HCT116 (cell line): ENCODE measurements around the gene PDZD8. TPM values are rescaled to one million over a fixed set of nuclear protein-coding genes. Genes with fewer than 3 reads are reported as not detected.

Source experiments
- ATAC-seq: fragments of 200-7000 bp; cut with Tn5 transposase; 2 replicates; pipeline ENCODE4 v1.9.1; 2020; ENCODE audit warnings: mild to moderate bottlenecking, moderate library complexity
- BruUV-seq: library from RNA; stranded (reverse); fragments of 400-500 nt; replicated peaks from 2 replicates; lab custom pipeline; 2021; lab: Mats Ljungman, UMichigan
- CTCF ChIA-PET: fragments of 300-600 bp; sonication (Branson Sonifier 250); formaldehyde crosslinking; loops from one replicate; lab custom pipeline; 2021; ENCODE audit warnings: antibody characterized with exemption; lab: Charles Lee
- POLR2A ChIA-PET: fragments of 300-600, 350-600 bp; sonication (Branson Sonifier 250); formaldehyde crosslinking; loops from one replicate; lab custom pipeline; 2021; ENCODE audit warnings: antibody characterized with exemption; lab: Charles Lee
- RAD21 ChIA-PET, 2 experiments: fragments of 300-600 bp; sonication (Branson Sonifier 250); formaldehyde crosslinking; loops; one replicate each; lab custom pipeline; 2023; ENCODE audit warnings: low total read pairs in 2 of 2; ENCODE audit not compliant: uncharacterized antibody in 2 of 2, unreplicated experiment in 2 of 2, low non-redundant PET in 1 of 2; lab: Charles Lee
- DNase-seq: peaks from one replicate; pipeline ENCODE4 v3.0.0-alpha.2; 2010; ENCODE audit warnings: low read depth, low spot score
- H2AFZ ChIP-seq: fragments of 200-600 bp; shearing (Covaris generic), sonication (generic); 2 replicates; pipeline ENCODE4 v1.6.1; 2017; ENCODE audit warnings: low read depth, mixed run types, mixed read lengths, antibody characterized with exemption, low read length; ENCODE audit not compliant: poor library complexity, severe bottlenecking
- H3K27ac ChIP-seq: 2 replicates; pipeline ENCODE4 v1.5.1; 2012; ENCODE audit warnings: low read depth, low read length
- H3K27me3 ChIP-seq: fragments of 200-600 bp; sonication (generic); 2 replicates; pipeline ENCODE4 v1.6.1; 2016; ENCODE audit warnings: mixed run types, low read length, mixed read lengths; ENCODE audit not compliant: insufficient read depth
- H3K36me3 ChIP-seq, 2 experiments: fragments of 200-500 bp in 1 of 2; fragments of 200-600 bp in 1 of 2; sonication (Bioruptor generic) in 1 of 2; sonication (generic) in 1 of 2; 2 replicates each; pipeline versions ENCODE4 v1.5.1 to v1.6.1; 2014 to 2016; ENCODE audit warnings: low read length in 2 of 2, inconsistent platforms in 1 of 2, mixed read lengths in 1 of 2, mixed run types in 1 of 2; ENCODE audit not compliant: insufficient read depth in 2 of 2, control insufficient read depth in 1 of 2
- H3K4me1 ChIP-seq, 2 experiments: fragments of 200-600 bp in 1 of 2; sonication (generic) in 1 of 2; 2 replicates each; pipeline versions ENCODE4 v1.5.1 to v1.6.1; 2012 to 2017; ENCODE audit warnings: low read length in 2 of 2, inconsistent platforms in 1 of 2, mild to moderate bottlenecking in 1 of 2, mixed read lengths in 1 of 2, mixed run types in 1 of 2, moderate library complexity in 1 of 2; ENCODE audit not compliant: insufficient read depth in 2 of 2, control insufficient read depth in 1 of 2
- H3K4me2 ChIP-seq: fragments of 200-600 bp; sonication (generic); 2 replicates; pipeline ENCODE4 v1.6.1; 2017; ENCODE audit warnings: mixed run types, low read length, mixed read lengths
- H3K4me3 ChIP-seq, 2 experiments: fragments of 200-600 bp in 1 of 2; sonication (generic) in 1 of 2; replicated peaks in 1 of 2; 2 replicates each; pipeline ENCODE4 v1.5.1; 2011 to 2016; ENCODE audit warnings: low read length in 2 of 2, control low read depth in 1 of 2, low read depth in 1 of 2, mild to moderate bottlenecking in 1 of 2, mixed read lengths in 1 of 2, mixed run types in 1 of 2
- H3K79me2 ChIP-seq: fragments of 200-600 bp; sonication (generic); 2 replicates; pipeline ENCODE4 v1.6.1; 2017; ENCODE audit warnings: mild to moderate bottlenecking, mixed run types, low read length, moderate library complexity, mixed read lengths; ENCODE audit not compliant: insufficient read depth
- H3K9ac ChIP-seq: fragments of 200-600 bp; sonication (generic); 2 replicates; pipeline ENCODE4 v1.6.1; 2016; ENCODE audit warnings: low read length, mixed read lengths
- H3K9me2 ChIP-seq: fragments of 200-600 bp; sonication (generic), shearing (Covaris generic); 2 replicates; pipeline ENCODE4 v1.6.1; 2017; ENCODE audit warnings: mixed run types, mild to moderate bottlenecking, moderate library complexity; ENCODE audit not compliant: insufficient read depth
- H3K9me3 ChIP-seq, 2 experiments: fragments of 200-500 bp in 1 of 2; fragments of 200-600 bp in 1 of 2; sonication (Bioruptor generic) in 1 of 2; sonication (generic) in 1 of 2; 2 replicates each; pipeline ENCODE4 v1.6.1; 2014 to 2017; ENCODE audit warnings: low read length in 2 of 2, mixed read lengths in 2 of 2, inconsistent platforms in 1 of 2, low read depth in 1 of 2, mild to moderate bottlenecking in 1 of 2, mixed run types in 1 of 2, moderate library complexity in 1 of 2; ENCODE audit not compliant: control insufficient read depth in 1 of 2, insufficient read depth in 1 of 2
- H4K20me1 ChIP-seq: fragments of 200-600 bp; sonication (generic), shearing (Covaris generic); 2 replicates; pipeline ENCODE4 v1.6.1; 2017; ENCODE audit warnings: mixed run types, mild to moderate bottlenecking, moderate library complexity; ENCODE audit not compliant: insufficient read depth
- CBX3 ChIP-seq: IDR thresholded peaks from 2 replicates; pipeline ENCODE4 v1.6.1; 2012; ENCODE audit warnings: low read depth
- EZH2phosphoT487 ChIP-seq: fragments of 200-600 bp; IDR thresholded peaks from 2 replicates; pipeline ENCODE4 v1.6.1; 2018; ENCODE audit warnings: antibody characterized with exemption, borderline replicate concordance
- JUND ChIP-seq: IDR thresholded peaks from 2 replicates; pipeline ENCODE4 v1.6.1; 2012
- POLR2A ChIP-seq: IDR thresholded peaks from 2 replicates; pipeline ENCODE4 v1.7.0; 2011; ENCODE audit warnings: borderline replicate concordance; ENCODE audit not compliant: insufficient read depth, insufficient read length; ENCODE audit errors: extremely low read depth
- SIN3A ChIP-seq: IDR thresholded peaks from 2 replicates; pipeline ENCODE4 v1.6.1; 2012; ENCODE audit warnings: low read depth
- SP1 ChIP-seq: IDR thresholded peaks from 2 replicates; pipeline ENCODE4 v1.6.1; 2012; ENCODE audit warnings: low read depth
- SRF ChIP-seq: IDR thresholded peaks from 2 replicates; pipeline ENCODE4 v1.6.1; 2012; ENCODE audit warnings: low read depth
- TCF7L2 ChIP-seq: IDR thresholded peaks from 2 replicates; pipeline ENCODE4 v1.7.0; 2011; ENCODE audit warnings: borderline replicate concordance, inconsistent platforms; ENCODE audit not compliant: insufficient read depth, insufficient read length; ENCODE audit errors: extremely low read depth
- YY1 ChIP-seq: IDR thresholded peaks from 2 replicates; pipeline ENCODE4 v1.6.1; 2011; ENCODE audit warnings: low read length, low read depth, moderate library complexity, mild to moderate bottlenecking; ENCODE audit not compliant: insufficient replicate concordance; ENCODE audit errors: extremely low read depth
- ZNF274 ChIP-seq: fragments of 200-500 bp; sonication (Bioruptor generic); IDR thresholded peaks from 2 replicates; pipeline ENCODE4 v1.6.1; 2014; ENCODE audit warnings: mild to moderate bottlenecking, low read depth, low read length, inconsistent platforms
- intact Hi-C: fragments of 100-400 bp; cut with micrococcal nuclease; formaldehyde crosslinking; loops from 2 replicates; pipeline ENCODE4 v1.10.0; 2022
- total RNA-seq: library from RNA; stranded (reverse); gene quantifications from one replicate; pipeline ENCODE4 v1.2.1, GENCODE V29; 2021; ENCODE audit not compliant: unreplicated experiment
- TF ChIP-seq, protein P1 (sequence below): IDR thresholded peaks from 2 replicates; pipeline ENCODE4 v1.6.1; 2012
- TF ChIP-seq, protein P2 (sequence below): IDR thresholded peaks from 2 replicates; pipeline ENCODE4 v1.6.1; 2012
- TF ChIP-seq, protein P3 (sequence below): IDR thresholded peaks from 2 replicates; pipeline ENCODE4 v1.6.1; 2012; ENCODE audit warnings: low read depth

The PDZD8 gene
- total RNA-seq, 1 experiment from 2014 or later: 61.7 TPM

GRCh38 chr10:117419159-117419558, 43.9 kb upstream of the PDZD8 start:
- H3K4me2 ChIP-seq: no peak overlapping the region
- no peak for ATAC-seq
- no peaks in the 10 kb centered on the region; a peak in 1 of 4 replicates for H3K9me3 ChIP-seq
- H3K79me2 ChIP-seq: no peaks in the 10 kb centered on the region
- TF ChIP-seq SIN3A (no peak), CBX3 (no peak), TCF7L2 (no peak), POLR2A (no peak), SRF (no peak), SP1 (no peak), EZH2phosphoT487 (no peak), JUND (no peak), ZNF274 (no peak), YY1 (no peak)
- TF ChIP-seq, protein P1, sequence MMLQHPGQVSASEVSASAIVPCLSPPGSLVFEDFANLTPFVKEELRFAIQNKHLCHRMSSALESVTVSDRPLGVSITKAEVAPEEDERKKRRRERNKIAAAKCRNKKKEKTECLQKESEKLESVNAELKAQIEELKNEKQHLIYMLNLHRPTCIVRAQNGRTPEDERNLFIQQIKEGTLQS: no peak
- TF ChIP-seq, protein P2, sequence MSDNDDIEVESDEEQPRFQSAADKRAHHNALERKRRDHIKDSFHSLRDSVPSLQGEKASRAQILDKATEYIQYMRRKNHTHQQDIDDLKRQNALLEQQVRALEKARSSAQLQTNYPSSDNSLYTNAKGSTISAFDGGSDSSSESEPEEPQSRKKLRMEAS: no peak
- TF ChIP-seq, protein P3, sequence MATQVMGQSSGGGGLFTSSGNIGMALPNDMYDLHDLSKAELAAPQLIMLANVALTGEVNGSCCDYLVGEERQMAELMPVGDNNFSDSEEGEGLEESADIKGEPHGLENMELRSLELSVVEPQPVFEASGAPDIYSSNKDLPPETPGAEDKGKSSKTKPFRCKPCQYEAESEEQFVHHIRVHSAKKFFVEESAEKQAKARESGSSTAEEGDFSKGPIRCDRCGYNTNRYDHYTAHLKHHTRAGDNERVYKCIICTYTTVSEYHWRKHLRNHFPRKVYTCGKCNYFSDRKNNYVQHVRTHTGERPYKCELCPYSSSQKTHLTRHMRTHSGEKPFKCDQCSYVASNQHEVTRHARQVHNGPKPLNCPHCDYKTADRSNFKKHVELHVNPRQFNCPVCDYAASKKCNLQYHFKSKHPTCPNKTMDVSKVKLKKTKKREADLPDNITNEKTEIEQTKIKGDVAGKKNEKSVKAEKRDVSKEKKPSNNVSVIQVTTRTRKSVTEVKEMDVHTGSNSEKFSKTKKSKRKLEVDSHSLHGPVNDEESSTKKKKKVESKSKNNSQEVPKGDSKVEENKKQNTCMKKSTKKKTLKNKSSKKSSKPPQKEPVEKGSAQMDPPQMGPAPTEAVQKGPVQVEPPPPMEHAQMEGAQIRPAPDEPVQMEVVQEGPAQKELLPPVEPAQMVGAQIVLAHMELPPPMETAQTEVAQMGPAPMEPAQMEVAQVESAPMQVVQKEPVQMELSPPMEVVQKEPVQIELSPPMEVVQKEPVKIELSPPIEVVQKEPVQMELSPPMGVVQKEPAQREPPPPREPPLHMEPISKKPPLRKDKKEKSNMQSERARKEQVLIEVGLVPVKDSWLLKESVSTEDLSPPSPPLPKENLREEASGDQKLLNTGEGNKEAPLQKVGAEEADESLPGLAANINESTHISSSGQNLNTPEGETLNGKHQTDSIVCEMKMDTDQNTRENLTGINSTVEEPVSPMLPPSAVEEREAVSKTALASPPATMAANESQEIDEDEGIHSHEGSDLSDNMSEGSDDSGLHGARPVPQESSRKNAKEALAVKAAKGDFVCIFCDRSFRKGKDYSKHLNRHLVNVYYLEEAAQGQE: no peak
- CTCF ChIA-PET: interaction anchor here (1.1 kb wide), 1 partner anchor 24 kb away, joined by 3 read pairs; no protein-coding TSS in a partner anchor
- BruUV-seq: no TSS peak
- H3K9me2 ChIP-seq: no peaks in the 10 kb centered on the region
- H3K27ac ChIP-seq: no peak overlapping the region
- H3K4me1 ChIP-seq: no peaks in the 10 kb centered on the region
- no peak overlapping the region for H2AFZ ChIP-seq
- no peaks in the 10 kb centered on the region for H3K27me3 ChIP-seq
- POLR2A ChIA-PET: no interaction called here
- no peaks in the 10 kb centered on the region for H4K20me1 ChIP-seq
- no peak overlapping the region for H3K4me3 ChIP-seq
- intact Hi-C loops: no loop called here
- H3K36me3 ChIP-seq: no peaks in the 10 kb centered on the region
- no peak for DNase-seq
- H3K9ac ChIP-seq: no peak overlapping the region
- RAD21 ChIA-PET: no interaction called here
